A549 (cell line): ENCODE measurements around the gene RIPPLY1. TPM values are rescaled to one million over a fixed set of nuclear protein-coding genes. Genes with fewer than 3 reads are reported as not detected.

Experiments
- ATAC-seq, 2 experiments: fragments of 200-7000 bp in 1 of 2; fragments of >200 bp in 1 of 2; cut with Nextera tagmentation in 1 of 2; cut with Tn5 transposase in 1 of 2; 3 replicates each; pipeline versions ENCODE4 v1.8.0 to v1.9.1; 2018 to 2020; ENCODE audit warnings: mild to moderate bottlenecking in 1 of 2, moderate library complexity in 1 of 2
- CTCF ChIA-PET: fragments of 300-600 bp; sonication (Branson Sonifier 250); formaldehyde crosslinking; extraction: SDS; loops from one replicate; lab custom pipeline; 2021; ENCODE audit warnings: antibody characterized with exemption, inconsistent platforms; lab: Yijun Ruan, JAX
- POLR2A ChIA-PET: fragments of 350-600 bp; formaldehyde crosslinking; extraction: SDS; loops from one replicate; lab custom pipeline; 2021; ENCODE audit warnings: antibody characterized with exemption, inconsistent platforms; lab: Yijun Ruan, JAX
- DNase-seq, 2 experiments: peaks; one replicate each; pipeline versions ENCODE4 v3.0.0 to v3.0.0-alpha.2; 2011 to 2016; ENCODE audit warnings: low read depth in 1 of 2, low spot score in 1 of 2
- FAIRE-seq: peaks from 2 replicates; lab custom pipeline; 2011; peaks lifted over from hg19 to GRCh38; lab: Jason Lieb, UNC
- H3K27ac ChIP-seq, 2 experiments: fragments of >200 bp; sonication (Bioruptor Twin); formaldehyde crosslinking; 3 replicates each; pipeline ENCODE4 v1.5.1; 2016 to 2017
- H3K4me1 ChIP-seq: fragments of >200 bp; sonication (Bioruptor Twin); formaldehyde crosslinking; 3 replicates; pipeline ENCODE4 v1.6.1; 2016
- H3K4me2 ChIP-seq: fragments of >200 bp; sonication (Bioruptor Twin); formaldehyde crosslinking; 3 replicates; pipeline ENCODE4 v1.6.1; 2016
- H3K4me3 ChIP-seq: fragments of >200 bp; sonication (Bioruptor Twin); formaldehyde crosslinking; 3 replicates; pipeline ENCODE4 v1.5.1; 2016
- H3K9me3 ChIP-seq: fragments of >200 bp; sonication (Bioruptor Twin); formaldehyde crosslinking; 3 replicates; pipeline ENCODE4 v1.6.1; 2016
- ATOH8 ChIP-seq: fragments of 250-450 bp; sonication (Bioruptor Pico); IDR thresholded peaks from 2 replicates; pipeline ENCODE4 v1.5.0; 2020; ENCODE audit warnings: low read depth, mild to moderate bottlenecking, moderate library complexity
- BCL3 ChIP-seq: fragments of >200 bp; sonication (Bioruptor Twin); formaldehyde crosslinking; IDR thresholded peaks from 3 replicates; pipeline ENCODE4 v1.6.1; 2016
- BHLHE40 ChIP-seq: IDR thresholded peaks from 2 replicates; pipeline ENCODE4 v1.6.1; 2012; ENCODE audit warnings: low read depth, low read length, inconsistent platforms
- CBX2 ChIP-seq: fragments of 200-600 bp; sonication (generic); IDR thresholded peaks from 2 replicates; pipeline ENCODE4 v1.6.1; 2016; ENCODE audit warnings: low read depth, mild to moderate bottlenecking, borderline replicate concordance
- CHD4 ChIP-seq: fragments of 200-600 bp; sonication (generic); IDR thresholded peaks from 2 replicates; pipeline ENCODE4 v1.6.1; 2016; ENCODE audit warnings: antibody characterized with exemption, mild to moderate bottlenecking, borderline replicate concordance
- CTCF ChIP-seq: fragments of >200 bp; sonication (Bioruptor Twin); formaldehyde crosslinking; IDR thresholded peaks from 3 replicates; pipeline ENCODE4 v1.5.1; 2016
- E2F6 ChIP-seq: IDR thresholded peaks from 2 replicates; pipeline ENCODE4 v1.6.1; 2012; ENCODE audit warnings: low read depth, borderline replicate concordance
- EP300 ChIP-seq, 2 experiments: fragments of >200 bp; sonication (Bioruptor Twin); formaldehyde crosslinking; IDR thresholded peaks; 2 replicates in 1 of 2; 3 replicates in 1 of 2; pipeline ENCODE4 v1.6.1; 2016 to 2017
- ESRRA ChIP-seq: fragments of 150-350 bp; IDR thresholded peaks from 2 replicates; pipeline ENCODE4 v1.6.1; 2014; ENCODE audit warnings: mild to moderate bottlenecking, low read length, borderline replicate concordance
- FOSL2 ChIP-seq, 2 experiments: fragments of 450-650 bp in 1 of 2; fragments of >200 bp in 1 of 2; sonication (Bioruptor Twin) in 1 of 2; formaldehyde crosslinking; IDR thresholded peaks; 2 replicates each; pipeline versions ENCODE4 v1.5.0 to v1.6.1; 2016 to 2020; ENCODE audit warnings: mild to moderate bottlenecking in 1 of 2, moderate library complexity in 1 of 2
- HDAC2 ChIP-seq: fragments of 200-600 bp; sonication (generic); IDR thresholded peaks from 2 replicates; pipeline ENCODE4 v1.6.1; 2016
- HOXA7 ChIP-seq: fragments of 250-450 bp; sonication (Bioruptor Pico); IDR thresholded peaks from 2 replicates; pipeline ENCODE4 v1.5.0; 2020; ENCODE audit warnings: mild to moderate bottlenecking, moderate library complexity
- JUN ChIP-seq, 2 experiments: fragments of >200 bp; sonication (Bioruptor Twin); formaldehyde crosslinking; IDR thresholded peaks; 2 replicates in 1 of 2; 3 replicates in 1 of 2; pipeline ENCODE4 v1.6.1; 2016 to 2017
- KDM1A ChIP-seq: fragments of 200-600 bp; sonication (generic); IDR thresholded peaks from 2 replicates; pipeline ENCODE4 v1.6.1; 2016; ENCODE audit warnings: low read depth, mild to moderate bottlenecking
- KDM5A ChIP-seq: fragments of 200-600 bp; sonication (generic); IDR thresholded peaks from 2 replicates; pipeline ENCODE4 v1.6.1; 2016; ENCODE audit warnings: antibody characterized with exemption, mild to moderate bottlenecking
- MAX ChIP-seq: IDR thresholded peaks from 2 replicates; pipeline ENCODE4 v1.6.1; 2012
- MYC ChIP-seq: IDR thresholded peaks from 2 replicates; pipeline ENCODE4 v1.6.1; 2012; ENCODE audit warnings: mild to moderate bottlenecking, inconsistent platforms, low read length, improper control_type of control experiment, borderline replicate concordance
- NFE2L2 ChIP-seq: fragments of 150-350 bp; conservative IDR thresholded peaks from 2 replicates; pipeline ENCODE4 v1.6.1; 2014; ENCODE audit warnings: low read length
- PHF8 ChIP-seq: fragments of 200-600 bp; sonication (generic); IDR thresholded peaks from 2 replicates; pipeline ENCODE4 v1.6.1; 2016; ENCODE audit warnings: low read depth, mild to moderate bottlenecking, antibody characterized with exemption, moderate library complexity, borderline replicate concordance
- RAD21 ChIP-seq, 2 experiments: fragments of >200 bp in 1 of 2; sonication (Bioruptor Twin) in 1 of 2; formaldehyde crosslinking in 1 of 2; IDR thresholded peaks in 1 of 2; conservative IDR thresholded peaks in 1 of 2; 2 replicates in 1 of 2; 3 replicates in 1 of 2; pipeline ENCODE4 v1.6.1; 2012 to 2018; ENCODE audit warnings: inconsistent platforms in 1 of 2
- RCOR1 ChIP-seq: fragments of 150-350 bp; IDR thresholded peaks from 2 replicates; pipeline ENCODE4 v1.6.1; 2014; ENCODE audit warnings: antibody characterized with exemption, low read length, low read depth
- RFX5 ChIP-seq: fragments of 450-650 bp; IDR thresholded peaks from 2 replicates; pipeline ENCODE4 v1.7.1; 2014; ENCODE audit warnings: antibody characterized with exemption, mild to moderate bottlenecking, moderate library complexity
- RNF2 ChIP-seq: fragments of 200-600 bp; sonication (generic); IDR thresholded peaks from 2 replicates; pipeline ENCODE4 v1.6.1; 2016; ENCODE audit warnings: low read depth, mild to moderate bottlenecking, antibody characterized with exemption, moderate library complexity, borderline replicate concordance
- SMC3 ChIP-seq: fragments of >200 bp; sonication (Bioruptor Twin); formaldehyde crosslinking; IDR thresholded peaks from 3 replicates; pipeline ENCODE4 v1.6.1; 2018; ENCODE audit warnings: inconsistent platforms
- TP53 ChIP-seq: fragments of 250-450 bp; sonication (Bioruptor Pico); IDR thresholded peaks from 2 replicates; pipeline ENCODE4 v1.5.0; 2021; ENCODE audit warnings: mild to moderate bottlenecking, moderate library complexity
- USF2 ChIP-seq: fragments of 450-650 bp; IDR thresholded peaks from 2 replicates; pipeline ENCODE4 v1.6.1; 2014; ENCODE audit warnings: antibody characterized with exemption
- ZNF302 ChIP-seq: fragments of 250-450 bp; sonication (Bioruptor Pico); IDR thresholded peaks from 2 replicates; pipeline ENCODE4 v1.9.0; 2021; ENCODE audit warnings: inconsistent platforms, mild to moderate bottlenecking, moderate library complexity
- ZSCAN20 ChIP-seq: fragments of 250-450 bp; sonication (Bioruptor Pico); IDR thresholded peaks from 2 replicates; pipeline ENCODE4 v1.8.0; 2022; ENCODE audit warnings: mild to moderate bottlenecking, moderate library complexity
- WGBS: methylation state at CpG from one replicate; pipeline ENCODE4 v1.1.6; 2017; ENCODE audit errors: missing lambda C conversion rate; 5-methylcytosine and 5-hydroxymethylcytosine counted together
- polyA plus RNA-seq, 4 experiments: library from polyadenylated mRNA; depleted of rRNA in 3 of 4; stranded (reverse); fragments of >200 nt; fragmentation: RNase III in 1 of 4; extraction: RNeasy Plus Mini Kit Qiagen cat#74134 plus additional on column Dnase treatment in 1 of 4; gene quantifications; 2 replicates in 3 of 4; 3 replicates in 1 of 4; pipeline ENCODE4 v1.2.3, GENCODE V29; 2011 to 2017

RIPPLY1 gene
- polyA plus RNA-seq, 2 of the 4 experiments (the other 2 are of a cell fraction), result 0.14 to 0.17 TPM

GRCh38 chrX:106899276-106899675, 3.9 kb downstream of the RIPPLY1 start:
- Histone ChIP-seq H3K4me2 (peak overlapping the region; percentile 19; the same call in 2 of the 3 replicates), H3K27ac (peak overlapping the region; percentile 88 to 90), H3K9me3 (no peaks in the 10 kb centered on the region), H3K4me3 (no peak overlapping the region), H3K4me1 (peaks cover 59% of the 10 kb centered on the region)
- ATAC-seq (no peak), FAIRE-seq (no peak), DNase-seq (no peak)
- POLR2A ChIA-PET, result no interaction called here
- TF ChIP-seq MAX (no peak), BHLHE40 (no peak), CBX2 (no peak), PHF8 (no peak), RAD21 (conservative IDR thresholded peaks at IDR 0.05 in 1 of 2, IDR thresholded peaks at IDR 0.05 in 1 of 2) (no peak), TP53 (CRISPR knock-in tag) (no peak), ZSCAN20 (no peak), KDM5A (no peak), E2F6 (no peak), CTCF (no peak), RNF2 (no peak)
- CTCF ChIA-PET, result interaction anchor here (0.7 to 7.7 kb wide), 22 partner anchors 9 to 373 kb away, joined by 3 to 94 read pairs (median 6); partner anchors contain the start of gene CLDN2
- 28% methylated on average over 2 of the region's 2 CpGs for WGBS

- ChIA-PET CTCF (interaction anchor here (0.7 to 7.7 kb wide), 29 partner anchors 8 to 583 kb away, joined by 3 to 94 read pairs (median 5); partner anchors contain the start of gene CLDN2), POLR2A (interaction anchor here (0.7 to 0.9 kb wide), 2 partner anchors 34 to 61 kb away, joined by 3 to 6 read pairs; no protein-coding TSS in a partner anchor)
- DNase-seq (peak; percentile 42 to 74), FAIRE-seq (peak; percentile 97), ATAC-seq (peak in 1 of 2 experiments; percentile 55; a peak in 3 of 6 replicates)
- TF ChIP-seq HDAC2, result peak; percentile 92
- TF ChIP-seq NFE2L2, result no peak
- TF ChIP-seq ESRRA, result peak; percentile 16; the same call in 1 of the 2 replicates
- no peak for TF ChIP-seq MYC
- peak; percentile 68; the same call in 1 of the 2 replicates for TF ChIP-seq CHD4
- TF ChIP-seq USF2, result no peak
- TF ChIP-seq ZNF302 (CRISPR knock-in tag), result no peak
- TF ChIP-seq RFX5, result no peak
- TF ChIP-seq MAX, result 0 out of 2 replicates have a peak, but pooled peaks have one; percentile 17
- TF ChIP-seq CTCF, result peak; percentile 59
- peak; percentile 74 for TF ChIP-seq SMC3
- TF ChIP-seq BCL3, result no peak
- peak; percentile 93 for TF ChIP-seq KDM1A
- TF ChIP-seq FOSL2 (IDR thresholded peaks at IDR 0.05), result no peak
- TF ChIP-seq FOSL2 (CRISPR knock-in tag; IDR thresholded peaks at IDR 0.05), result no peak
- peak; percentile 76 to 83 for TF ChIP-seq RAD21 (conservative IDR thresholded peaks at IDR 0.05 in 1 of 2, IDR thresholded peaks at IDR 0.05 in 1 of 2)
- TF ChIP-seq ATOH8 (CRISPR knock-in tag), result no peak
- no peak for TF ChIP-seq EP300 (IDR thresholded peaks at IDR 0.05)
- TF ChIP-seq RCOR1, result no peak
- no peak for TF ChIP-seq HOXA7
- TF ChIP-seq JUN (IDR thresholded peaks at IDR 0.05), result 0 out of 5 replicates have a peak, but pooled peaks of 1 of the 2 experiments have one; percentile 4
- Histone ChIP-seq H3K4me1 (peaks cover 65% of the 10 kb centered on the region), H3K4me2 (peak overlapping the region; percentile 19; the same call in 2 of the 3 replicates), H3K9me3 (no peaks in the 10 kb centered on the region), H3K4me3 (no peak overlapping the region), H3K27ac (peak overlapping the region; percentile 88 to 90)
- 8% methylated on average over 1 of the region's 1 CpG for WGBS
Measured at GRCh38 chrX:106898462-106898861, 4.7 kb downstream of the RIPPLY1 start.
